Activated effector memory CD4-positive, alpha-beta T cell treated with anti-CD3 and anti-CD28 coated beads, Interleukin-2, amount 50 U/mL, for 16 hours (primary cell): ENCODE measurements around the gene CD83.

Experiments
- DNase-seq: peaks from one replicate; pipeline ENCODE4 v3.0.0-alpha.2; 2020

CD83 gene

DNA sequence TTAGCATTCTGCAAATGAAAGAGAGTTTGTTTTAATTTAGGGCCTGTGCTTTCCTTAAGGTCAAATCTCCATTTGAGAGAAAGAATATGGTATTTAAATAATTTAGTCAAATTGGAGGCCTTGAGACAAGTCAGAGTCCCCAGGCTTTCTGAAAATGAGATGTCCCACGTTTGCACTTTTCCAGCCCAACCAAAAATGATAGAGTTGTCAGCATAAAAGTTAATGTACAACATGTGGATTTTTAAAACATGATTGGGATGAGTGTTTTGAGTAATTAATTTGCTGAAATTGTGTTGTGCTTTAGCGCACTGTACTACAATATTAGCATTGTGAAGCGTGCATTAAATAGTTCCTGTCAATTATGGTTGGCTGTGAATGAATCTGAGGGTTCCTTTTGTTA is 10.0 kb downstream of the CD83 start:
- no peak for DNase-seq

DNA sequence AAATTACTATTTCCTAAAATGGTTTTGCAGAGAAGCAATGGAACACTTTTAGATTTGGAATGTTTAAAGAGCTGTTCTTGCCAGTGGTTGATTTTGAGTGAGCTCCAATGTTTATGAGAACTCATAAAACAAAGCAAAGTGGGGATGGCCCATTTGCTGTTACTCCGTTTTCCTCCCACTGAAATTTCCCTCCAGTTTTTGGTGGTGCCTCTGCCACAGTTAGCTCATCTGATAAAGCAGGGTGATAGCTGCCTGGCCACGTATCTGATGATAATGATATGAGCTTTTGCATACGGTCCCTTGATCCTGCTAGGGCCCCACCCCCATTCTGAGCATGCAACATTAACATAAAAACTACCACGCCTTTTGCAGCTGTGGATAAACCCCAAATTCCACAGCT is 10.4 kb downstream of the CD83 start:
- no peak for DNase-seq

DNA sequence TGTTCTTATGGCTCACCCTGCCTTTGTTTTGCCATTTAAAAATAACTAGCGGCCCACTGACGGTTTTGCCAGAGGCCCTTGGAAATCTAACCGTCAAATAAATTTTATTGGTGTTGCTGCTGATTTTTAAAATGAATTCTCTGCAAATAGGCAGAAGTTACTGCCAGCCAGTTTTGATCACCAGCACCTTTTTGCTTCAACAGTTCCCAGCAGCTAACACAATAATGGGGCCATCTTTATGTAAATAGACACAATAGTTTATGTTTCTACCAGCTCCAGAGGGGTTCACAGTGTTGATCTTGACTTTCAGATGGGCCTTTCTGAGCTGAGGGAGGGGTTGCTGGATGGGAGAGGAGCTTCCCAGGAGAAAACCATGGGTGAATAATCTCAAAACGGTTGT is 11.2 kb downstream of the CD83 start:
- no peak for DNase-seq

DNA sequence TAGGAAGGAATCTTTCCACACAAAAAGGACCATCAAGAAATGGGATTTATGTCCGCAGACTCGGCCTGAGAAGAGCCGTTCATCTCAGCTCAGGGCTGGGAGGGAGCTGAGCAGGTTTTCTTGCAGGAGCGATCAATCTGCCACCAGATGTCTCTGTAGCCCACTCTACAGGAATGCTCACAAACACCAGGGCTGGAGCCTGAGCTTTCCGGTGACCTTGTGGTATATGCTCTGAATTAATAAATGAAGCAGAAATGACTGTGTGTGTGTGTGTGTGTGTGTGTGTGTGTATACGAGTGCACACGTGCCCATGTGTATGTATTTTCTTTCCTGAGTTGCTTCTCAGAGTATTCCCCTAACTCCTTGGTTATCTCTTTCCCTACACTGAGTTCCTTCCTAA is 12.0 kb downstream of the CD83 start:
- no peak for DNase-seq

DNA sequence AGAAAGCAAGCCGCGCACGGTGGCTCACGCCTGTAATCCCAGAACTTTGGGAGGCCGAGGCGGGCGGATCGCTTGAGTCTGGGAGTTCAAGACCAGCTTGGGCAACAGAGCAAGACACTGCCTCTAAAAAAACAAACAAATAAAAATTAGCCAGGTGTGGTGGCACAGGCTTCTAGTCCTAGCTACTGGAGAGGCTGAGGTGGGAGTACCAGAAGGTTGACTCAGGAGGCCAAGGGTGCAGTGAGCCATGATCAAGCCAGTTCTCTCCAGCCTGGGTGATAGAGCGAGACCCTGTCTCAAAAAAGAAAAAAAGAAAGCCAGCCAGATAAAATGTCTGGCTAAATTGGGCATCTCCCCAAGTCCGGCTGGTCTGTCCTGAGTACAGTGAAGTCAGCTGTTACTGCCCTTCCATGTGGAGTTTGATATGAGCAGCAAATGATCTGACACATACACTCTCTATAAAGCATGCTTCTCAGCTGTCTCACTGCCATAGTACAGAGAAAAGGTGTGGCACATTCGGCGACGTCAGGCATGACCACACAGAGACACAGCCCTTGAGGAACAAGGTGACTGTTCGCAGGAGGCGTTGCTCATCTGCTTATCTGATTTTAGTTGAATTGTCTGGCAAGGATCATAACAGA is 13.0 kb downstream of the CD83 start:
- DNase-seq = no peak

DNA sequence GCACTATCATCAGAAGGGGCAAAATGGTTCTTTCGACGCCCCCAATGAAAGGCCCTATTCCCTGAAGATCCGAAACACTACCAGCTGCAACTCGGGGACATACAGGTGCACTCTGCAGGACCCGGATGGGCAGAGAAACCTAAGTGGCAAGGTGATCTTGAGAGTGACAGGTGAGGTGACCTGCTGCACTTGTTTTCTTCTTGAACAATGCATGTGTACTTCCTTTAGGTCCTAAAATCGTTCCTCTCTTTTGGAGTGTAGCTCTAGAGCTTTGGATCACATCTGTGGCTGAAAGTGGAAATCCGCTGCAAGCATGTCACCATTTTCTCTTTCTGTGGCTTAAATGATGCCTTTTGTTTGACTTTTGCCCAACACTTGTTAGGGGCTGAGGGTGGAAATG is 14.0 kb downstream of the CD83 start:
- DNase-seq = no peak

DNA sequence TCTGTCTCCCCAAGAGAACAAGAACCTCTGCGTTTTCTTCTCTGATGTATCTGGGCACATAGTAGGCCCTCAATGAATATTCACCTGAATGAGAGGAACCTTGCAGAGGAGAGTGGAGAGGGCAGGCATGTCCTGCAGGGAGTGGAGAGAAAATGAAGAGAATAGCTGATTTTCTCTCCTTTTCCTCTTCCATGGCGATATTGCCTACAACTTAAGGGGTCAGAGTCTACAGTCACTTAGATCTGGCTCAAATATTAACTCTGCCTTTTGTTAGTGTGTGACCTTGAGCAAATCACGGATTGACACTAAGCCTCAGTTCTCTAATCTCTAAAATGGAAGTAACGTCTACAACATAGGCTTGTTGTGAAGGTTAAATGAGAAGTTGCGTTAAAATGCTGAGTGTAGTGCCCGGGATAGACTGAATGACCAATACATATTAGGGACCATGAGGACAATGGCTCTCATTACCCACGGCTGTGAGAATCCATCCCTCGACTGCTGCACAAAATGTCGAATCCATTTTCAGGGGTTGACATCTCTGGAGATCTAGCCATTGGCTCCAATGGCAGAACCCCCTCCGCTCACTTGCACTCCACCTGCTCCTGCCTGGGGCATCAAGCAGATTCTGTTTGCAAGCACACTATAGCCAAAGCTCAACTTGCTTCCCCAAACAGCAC is 14.8 kb downstream of the CD83 start:
- no peak for DNase-seq

DNA sequence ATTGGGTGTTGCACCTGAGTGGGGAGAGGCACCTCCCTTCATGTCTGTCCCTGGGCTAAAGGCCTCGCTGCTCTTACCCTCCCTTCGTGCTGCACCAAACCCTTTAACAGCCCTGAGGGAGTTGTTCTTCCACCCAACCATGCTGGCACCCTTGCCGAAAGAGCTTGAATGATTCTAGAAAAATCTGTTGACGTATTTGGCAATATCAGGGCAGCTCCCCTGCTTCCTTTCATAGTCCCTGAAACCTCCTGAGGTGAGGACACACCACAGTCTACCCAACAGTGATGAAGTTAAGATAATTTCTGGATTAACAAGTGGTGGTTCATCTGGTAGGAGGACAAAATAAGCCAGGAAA is 15.3 kb downstream of the CD83 start:
- DNase-seq = no peak

DNA sequence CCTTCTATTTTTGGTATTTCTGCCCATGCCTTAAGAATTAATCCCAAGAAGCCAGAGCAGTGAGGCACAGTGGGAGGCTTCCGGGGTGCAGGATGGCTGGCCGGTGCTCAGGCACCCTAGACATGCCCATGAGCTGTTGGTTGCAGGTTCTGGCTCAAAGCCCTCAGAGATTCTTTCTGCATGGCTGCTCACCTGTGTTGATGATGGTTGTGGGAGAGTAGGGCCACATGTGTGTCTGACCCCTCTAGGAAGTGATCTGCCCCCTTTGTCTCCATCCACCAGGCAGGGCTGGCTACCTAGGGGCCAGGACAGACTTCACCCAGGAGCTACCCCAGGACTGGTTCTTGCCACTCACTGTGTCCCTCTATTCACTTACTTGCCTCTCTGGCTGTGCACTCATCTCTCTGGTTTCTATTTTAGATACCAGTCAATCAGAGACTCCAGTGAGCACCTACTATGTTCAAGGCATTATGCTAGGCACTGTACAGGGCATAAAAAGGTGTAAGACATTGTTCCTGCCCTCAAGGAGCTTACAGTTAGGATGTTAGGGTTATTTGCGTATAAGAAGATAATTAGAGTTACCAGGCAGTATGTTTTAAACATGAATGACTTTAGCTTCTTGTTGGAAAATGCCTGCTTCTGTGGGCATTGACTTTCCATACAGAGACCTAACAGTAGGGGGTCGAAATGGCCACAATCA is 16.8 kb downstream of the CD83 start:
- no peak for DNase-seq

DNA sequence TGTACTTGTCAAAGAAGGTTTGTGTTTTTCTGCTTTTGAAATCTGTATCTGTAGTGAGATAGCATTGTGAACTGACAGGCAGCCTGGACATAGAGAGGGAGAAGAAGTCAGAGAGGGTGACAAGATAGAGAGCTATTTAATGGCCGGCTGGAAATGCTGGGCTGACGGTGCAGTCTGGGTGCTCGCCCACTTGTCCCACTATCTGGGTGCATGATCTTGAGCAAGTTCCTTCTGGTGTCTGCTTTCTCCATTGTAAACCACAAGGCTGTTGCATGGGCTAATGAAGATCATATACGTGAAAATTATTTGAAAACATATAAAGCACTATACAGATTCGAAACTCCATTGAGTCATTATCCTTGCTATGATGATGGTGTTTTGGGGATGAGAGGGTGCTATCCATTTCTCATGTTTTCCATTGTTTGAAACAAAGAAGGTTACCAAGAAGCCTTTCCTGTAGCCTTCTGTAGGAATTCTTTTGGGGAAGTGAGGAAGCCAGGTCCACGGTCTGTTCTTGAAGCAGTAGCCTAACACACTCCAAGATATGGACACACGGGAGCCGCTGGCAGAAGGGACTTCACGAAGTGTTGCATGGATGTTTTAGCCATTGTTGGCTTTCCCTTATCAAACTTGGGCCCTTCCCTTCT is 18.4 kb downstream of the CD83 start:
- no peak for DNase-seq

DNA sequence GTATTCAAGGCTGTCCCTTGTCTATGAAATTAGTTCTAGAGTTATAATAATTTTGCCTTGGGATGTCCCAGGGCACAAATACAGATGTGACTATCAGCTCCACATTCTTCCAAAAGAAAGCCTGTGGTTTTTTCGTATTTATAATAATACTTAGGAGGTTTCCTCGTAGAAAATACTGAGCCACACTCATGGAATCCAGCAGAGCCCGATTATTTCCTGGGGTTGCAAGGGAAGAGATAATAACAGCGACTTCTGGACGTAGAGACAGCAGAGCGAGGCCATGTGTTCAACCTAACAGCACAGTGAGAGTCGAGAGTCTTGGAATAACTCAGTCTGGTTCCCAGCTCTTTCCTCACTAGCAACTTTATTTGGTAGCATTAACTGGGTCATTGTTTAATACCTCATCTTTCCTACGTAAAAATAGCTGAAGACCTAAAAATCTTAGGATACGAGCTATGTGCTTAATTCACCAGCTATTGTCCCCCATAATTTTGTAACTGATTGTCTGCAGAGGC is 21.2 kb downstream of the CD83 start:
- no peak for DNase-seq

DNA sequence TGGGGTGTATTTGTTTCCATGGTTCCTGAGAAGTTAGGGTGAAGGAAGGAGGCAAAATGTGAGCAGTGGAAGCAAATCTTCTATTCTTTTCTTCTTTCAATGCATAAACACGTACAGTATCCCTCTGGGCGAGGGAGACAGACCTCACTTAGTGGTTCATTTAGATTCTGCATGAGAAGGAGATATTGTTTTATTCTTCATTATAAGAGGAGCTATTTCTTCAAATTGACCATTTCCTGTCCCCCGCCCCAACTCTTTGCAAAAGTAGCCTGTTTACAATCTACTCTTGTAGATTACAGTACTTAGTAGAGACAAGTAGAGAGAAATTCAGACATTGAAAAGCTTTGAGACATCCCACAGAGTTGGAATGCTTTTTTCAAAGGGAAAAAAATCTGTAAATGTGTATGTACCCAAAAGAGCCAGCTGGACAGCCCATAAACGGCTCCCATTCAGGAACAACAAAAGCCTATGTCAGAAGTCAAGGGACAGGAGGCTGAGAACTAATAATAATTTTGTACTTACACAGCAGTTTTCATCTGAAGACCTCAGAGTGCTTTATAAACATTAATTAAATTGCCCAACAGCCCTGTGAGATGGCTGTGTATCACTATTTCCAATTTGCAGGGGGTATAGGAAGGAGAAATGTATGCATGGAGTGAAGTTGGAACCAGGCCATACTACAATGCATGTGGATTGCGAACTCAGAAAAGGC is 23.9 kb downstream of the CD83 start:
- DNase-seq = no peak

DNA sequence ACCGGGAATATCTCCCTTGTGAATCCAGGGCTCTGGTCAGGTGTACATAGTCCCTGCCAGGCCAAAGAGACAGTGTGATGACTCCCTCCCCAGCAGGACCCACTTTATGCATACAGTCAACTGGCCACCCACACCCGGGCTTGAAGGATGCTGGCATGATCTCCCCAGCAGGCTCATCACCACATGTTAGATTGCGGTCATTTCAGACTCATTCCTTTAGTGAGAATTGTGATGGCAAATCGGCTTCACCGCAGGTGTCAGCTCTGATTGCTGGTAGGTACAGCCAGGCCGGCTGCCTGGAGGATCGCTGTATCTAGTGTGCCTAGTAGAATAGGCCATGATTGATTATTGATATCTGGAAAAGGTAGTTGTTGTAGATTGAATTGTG is 24.5 kb downstream of the CD83 start:
- no peak for DNase-seq

DNA sequence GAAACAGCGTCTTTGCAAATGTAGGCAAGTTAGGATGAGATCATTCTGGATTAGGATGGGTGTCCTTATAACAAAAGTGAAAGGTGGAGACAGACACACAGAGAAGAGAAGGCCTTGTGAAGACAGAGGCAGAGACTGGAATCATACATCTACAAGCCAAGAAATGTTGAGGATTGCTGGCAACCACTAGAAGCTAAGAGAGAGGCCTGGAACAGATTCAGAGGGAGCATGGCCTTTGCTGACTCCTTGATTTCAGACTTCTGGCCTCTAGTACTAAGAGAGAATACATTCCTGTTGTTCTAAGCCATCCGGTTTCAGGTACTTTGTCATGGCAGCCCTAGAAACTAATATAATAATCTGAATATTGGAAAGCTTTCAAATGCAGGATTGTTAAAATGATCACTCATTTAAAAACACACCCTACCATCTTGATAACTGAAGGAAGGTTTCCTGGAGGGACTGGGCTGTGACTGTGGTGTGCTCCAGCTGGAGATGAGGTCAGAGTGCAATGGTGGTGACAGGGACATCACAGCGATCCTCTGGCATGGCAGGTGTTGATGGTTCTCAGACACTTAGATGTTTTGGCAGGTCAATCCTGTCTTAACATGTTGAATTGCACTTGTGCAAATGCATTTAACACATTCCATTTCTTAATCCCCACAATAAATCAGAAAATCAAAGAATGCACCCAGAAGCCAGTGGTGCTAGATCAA is 25.1 kb downstream of the CD83 start:
- no peak for DNase-seq

DNA sequence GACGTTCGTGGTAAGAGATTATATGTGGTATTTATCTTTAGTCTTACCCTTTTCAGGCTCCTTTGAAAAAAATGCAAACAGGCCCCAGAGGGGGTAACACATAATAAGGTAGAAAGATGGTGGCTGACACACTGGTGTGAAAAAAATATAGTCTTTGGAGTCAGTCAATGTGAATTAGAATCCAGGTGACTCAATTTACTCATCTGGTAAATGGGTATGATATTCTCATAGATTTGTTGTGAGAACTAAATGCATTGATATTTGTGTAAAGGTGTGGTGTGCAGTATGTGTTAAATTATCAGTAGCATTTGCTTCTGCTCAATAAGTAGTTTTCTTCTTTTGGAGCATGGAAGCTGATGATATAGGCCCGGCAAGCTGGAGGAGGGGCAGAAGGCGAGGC is 25.7 kb downstream of the CD83 start:
- no peak for DNase-seq

DNA sequence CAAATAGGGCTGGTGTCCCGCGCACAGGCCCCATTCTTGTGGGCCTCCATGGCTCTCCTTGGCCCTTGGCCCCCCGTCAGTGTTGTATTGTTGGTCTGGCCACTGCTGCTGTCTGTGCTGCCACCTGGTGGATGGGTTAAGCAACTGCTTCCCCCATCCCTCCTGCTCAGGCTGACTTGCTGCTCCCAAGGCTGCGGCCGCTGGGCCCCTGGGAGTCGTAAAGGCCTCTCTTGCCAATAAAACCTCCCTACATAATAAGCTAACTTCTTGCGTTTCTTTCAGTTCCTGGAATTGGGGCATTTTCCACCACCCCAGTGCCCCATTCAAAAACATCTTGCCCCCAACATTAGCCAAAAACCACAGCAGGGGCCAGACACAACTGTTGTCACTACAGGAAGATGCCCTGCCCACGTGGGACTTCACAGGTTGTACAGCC is 27.1 kb downstream of the CD83 start:
- DNase-seq = peak; percentile 90

DNA sequence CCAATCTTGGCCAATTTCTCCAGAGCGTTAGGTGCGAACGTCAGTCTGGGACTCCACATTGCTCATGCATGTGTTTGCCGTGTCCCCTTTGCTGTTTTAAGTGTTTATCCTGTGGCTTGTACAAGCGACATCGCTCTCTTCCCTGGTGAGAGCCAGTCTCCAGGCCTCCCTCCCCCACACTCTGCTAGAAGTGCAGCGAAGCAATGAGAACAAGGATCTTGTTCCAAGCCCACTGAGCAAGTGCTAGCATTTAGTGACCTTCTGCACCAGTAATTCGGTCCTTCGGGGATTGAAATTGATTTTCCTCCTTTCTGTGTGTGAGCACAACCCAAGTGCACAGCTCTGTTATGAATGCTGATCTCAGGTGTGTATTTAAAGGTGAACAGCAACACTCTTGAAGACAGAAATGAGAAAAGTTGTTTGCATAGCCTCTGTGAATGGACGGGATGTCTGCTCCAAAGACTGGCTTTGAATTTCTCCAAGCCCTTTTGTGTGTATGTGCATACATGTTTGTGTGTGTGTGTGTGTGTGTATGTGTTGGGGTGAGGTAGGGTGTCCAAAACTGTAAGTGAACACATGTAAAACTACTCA is 29.0 kb downstream of the CD83 start:
- DNase-seq = no peak

DNA sequence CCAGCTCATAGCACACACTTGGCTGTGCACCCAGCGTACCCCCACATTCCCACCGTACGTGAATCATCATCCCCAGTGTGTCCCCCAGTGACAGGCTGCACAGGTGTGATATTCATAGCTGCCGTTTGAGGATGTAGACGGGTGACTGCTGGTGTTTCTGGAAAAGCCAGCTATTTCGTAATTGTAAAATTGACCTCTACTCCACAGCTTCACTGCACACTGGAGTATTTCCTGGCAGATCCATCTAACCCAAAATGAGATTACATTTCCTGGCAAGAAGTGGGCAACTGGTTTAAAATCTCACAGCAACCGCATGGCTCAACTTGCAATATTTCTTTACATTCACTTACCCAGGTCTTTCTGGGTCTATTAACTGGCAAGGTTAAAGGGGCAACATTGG is 30.3 kb downstream of the CD83 start:
- DNase-seq = no peak

DNA sequence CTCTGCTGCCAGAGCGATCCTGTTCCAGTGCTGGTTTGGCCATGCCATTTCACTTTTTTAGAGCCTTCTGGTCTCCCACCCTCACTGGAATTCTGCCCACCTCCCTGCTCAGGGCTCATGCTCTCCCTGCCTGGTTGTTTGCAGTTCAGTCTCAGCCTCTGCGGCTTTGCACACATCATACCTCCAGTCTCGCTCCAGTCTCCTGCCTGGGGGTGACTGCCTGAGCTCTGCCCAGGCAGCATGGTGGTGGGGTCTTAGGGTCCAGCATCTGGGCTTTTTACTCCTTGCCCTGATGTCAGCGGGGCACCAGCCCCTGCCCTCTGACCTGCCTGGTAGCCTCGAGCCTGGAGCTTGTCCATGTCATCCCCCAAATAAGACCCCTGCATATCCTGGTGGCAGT is 30.9 kb downstream of the CD83 start:
- DNase-seq = no peak

DNA sequence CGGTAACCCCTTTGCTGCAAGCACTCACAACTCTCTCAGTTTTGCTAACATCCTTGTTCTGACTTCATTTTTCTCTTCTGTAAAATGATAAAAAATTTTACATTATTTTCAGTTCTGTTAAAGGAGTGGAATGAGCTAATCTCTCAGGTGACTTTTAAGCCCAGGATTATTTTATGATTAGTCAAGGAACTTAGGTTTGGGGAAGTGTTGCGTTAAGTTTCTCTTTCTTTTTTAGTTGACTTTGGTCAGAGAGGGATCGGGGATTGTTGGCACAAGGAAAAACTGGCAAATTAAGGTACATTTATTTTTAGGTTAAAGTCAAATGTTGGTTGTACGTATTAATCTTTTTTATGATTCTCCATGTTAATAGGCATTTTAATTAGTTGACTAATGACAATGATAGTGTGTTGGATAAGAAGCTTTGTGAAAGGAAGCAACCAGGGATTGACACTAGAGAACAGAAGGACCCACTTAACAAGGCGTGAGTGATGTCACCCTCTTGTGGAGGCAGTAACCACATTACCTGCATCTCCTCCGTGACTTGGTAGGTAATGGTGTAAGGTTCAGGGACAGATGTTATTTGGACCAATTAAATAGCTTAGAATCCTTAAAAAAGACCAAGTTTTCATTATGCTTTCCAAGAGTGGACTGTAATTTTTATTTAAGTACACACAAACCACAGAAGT is 31.6 kb downstream of the CD83 start:
- no peak for DNase-seq

DNA sequence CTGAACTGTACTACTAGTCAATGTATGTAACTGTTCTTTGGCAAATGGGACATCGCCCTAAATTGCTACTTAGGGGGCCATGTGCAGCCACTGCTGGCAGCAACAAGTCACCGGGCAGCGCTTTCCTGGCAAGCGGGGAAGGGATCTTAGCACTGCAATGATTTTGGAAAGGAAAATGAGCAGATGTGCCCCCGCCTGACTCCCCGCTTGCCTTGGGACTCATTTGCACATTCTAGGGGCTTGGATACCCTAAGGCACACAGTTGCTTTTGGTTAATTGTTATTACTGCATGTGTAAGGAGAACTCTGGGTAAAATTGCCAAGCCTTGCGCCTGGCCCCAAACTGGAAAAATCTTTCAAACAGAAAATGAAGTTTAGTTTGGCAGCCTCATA is 32.2 kb downstream of the CD83 start:
- no peak for DNase-seq
